IPS DF 6.9 (cell line): ENCODE measurements around the gene SMPD2.

Source experiments
- DNase-seq: peaks from one replicate; pipeline ENCODE4 v3.0.0-alpha.2; 2013; ENCODE audit warnings: low read depth, low spot score
- H3K27ac ChIP-seq: one replicate; pipeline ENCODE4 v1.5.1; 2013; ENCODE audit warnings: low read length, control low read depth
- H3K27me3 ChIP-seq: 2 replicates; pipeline ENCODE4 v1.6.1; 2013; ENCODE audit warnings: mild to moderate bottlenecking, low read length; ENCODE audit not compliant: control insufficient read depth, insufficient read depth
- H3K36me3 ChIP-seq: 2 replicates; pipeline ENCODE4 v1.6.1; 2013; ENCODE audit warnings: low read length; ENCODE audit not compliant: control insufficient read depth, insufficient read depth
- H3K4me1 ChIP-seq: 2 replicates; pipeline ENCODE4 v1.6.1; 2013; ENCODE audit warnings: low read length; ENCODE audit not compliant: control insufficient read depth, insufficient read depth
- H3K4me3 ChIP-seq: 2 replicates; pipeline ENCODE4 v1.5.1; 2013; ENCODE audit warnings: mild to moderate bottlenecking, low read length
- H3K9me3 ChIP-seq: 2 replicates; pipeline ENCODE4 v1.6.1; 2013; ENCODE audit warnings: low read length, inconsistent platforms; ENCODE audit not compliant: control insufficient read depth, insufficient read depth
- WGBS: extraction: QIAGEN DNeasy Blood & Tissue Kit; methylation state at CpG from one replicate; pipeline ENCODE4 v1.1.7; 2013; ENCODE audit warnings: mixed read lengths, missing lambda C conversion rate; ENCODE audit not compliant: insufficient read length, insufficient coverage; 5-methylcytosine and 5-hydroxymethylcytosine counted together

SMPD2 gene, protein sequence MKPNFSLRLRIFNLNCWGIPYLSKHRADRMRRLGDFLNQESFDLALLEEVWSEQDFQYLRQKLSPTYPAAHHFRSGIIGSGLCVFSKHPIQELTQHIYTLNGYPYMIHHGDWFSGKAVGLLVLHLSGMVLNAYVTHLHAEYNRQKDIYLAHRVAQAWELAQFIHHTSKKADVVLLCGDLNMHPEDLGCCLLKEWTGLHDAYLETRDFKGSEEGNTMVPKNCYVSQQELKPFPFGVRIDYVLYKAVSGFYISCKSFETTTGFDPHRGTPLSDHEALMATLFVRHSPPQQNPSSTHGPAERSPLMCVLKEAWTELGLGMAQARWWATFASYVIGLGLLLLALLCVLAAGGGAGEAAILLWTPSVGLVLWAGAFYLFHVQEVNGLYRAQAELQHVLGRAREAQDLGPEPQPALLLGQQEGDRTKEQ

DNA sequence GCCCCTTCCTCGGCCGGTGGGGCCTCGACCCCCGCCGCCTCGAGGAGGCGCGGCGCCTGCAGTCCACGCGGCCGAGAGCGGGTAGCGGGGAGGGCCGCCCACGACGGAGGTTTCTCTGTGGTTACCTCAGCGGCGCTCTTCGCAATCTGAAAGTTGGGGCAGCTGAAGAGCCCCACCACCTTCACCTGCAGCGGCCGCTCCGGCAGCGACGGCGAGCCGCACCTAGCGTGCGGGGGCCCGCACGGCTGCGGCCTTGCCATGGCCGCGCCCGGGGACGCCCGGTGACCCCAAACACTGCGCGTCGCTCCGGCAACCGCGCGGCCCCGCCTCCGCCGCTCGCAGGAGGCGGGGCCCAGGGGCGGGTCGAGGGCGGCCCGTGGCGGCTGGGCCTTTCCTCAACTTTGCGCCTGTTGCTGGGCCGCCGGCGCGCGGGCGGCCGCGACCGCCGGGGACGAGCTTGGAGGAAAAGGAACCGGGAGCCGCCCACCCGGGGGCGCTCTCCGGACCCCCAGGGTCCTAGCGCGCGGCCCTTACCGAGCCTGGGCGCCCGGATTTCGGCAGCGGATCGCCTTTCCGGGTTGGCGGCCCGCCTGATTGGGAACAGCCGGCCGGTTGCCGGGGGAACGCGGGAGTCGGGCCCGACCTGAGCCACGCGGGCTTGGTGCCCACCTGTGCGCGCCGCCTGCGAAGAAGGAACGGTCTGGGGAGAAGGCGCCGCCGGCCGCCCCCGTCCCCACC is at the start of gene SMPD2, which contains the start of gene PPIL6:
TSS of gene SMPD2 (plus strand) at position 394 of the 738 bp plus-strand sequence. CDS start 398 bp downstream, outside the sequence.
TSS of gene PPIL6 (minus strand) at position 298 of the 738 bp plus-strand sequence. CDS start at position 260, 38 bp downstream.
- WGBS: no CpG with 5 or more reads among the region's 102 CpGs
- Histone ChIP-seq H3K27ac (no peak within 1 kb of the TSS), H3K36me3 (peaks cover 21% of the 10 kb centered on the region), H3K4me1 (peaks cover 4% of the 10 kb centered on the region), H3K4me3 (peak within 1 kb of the TSS; percentile 70), H3K9me3 (no peaks in the 10 kb centered on the region), H3K27me3 (no peaks in the 10 kb centered on the region)
- DNase-seq: no peak

DNA sequence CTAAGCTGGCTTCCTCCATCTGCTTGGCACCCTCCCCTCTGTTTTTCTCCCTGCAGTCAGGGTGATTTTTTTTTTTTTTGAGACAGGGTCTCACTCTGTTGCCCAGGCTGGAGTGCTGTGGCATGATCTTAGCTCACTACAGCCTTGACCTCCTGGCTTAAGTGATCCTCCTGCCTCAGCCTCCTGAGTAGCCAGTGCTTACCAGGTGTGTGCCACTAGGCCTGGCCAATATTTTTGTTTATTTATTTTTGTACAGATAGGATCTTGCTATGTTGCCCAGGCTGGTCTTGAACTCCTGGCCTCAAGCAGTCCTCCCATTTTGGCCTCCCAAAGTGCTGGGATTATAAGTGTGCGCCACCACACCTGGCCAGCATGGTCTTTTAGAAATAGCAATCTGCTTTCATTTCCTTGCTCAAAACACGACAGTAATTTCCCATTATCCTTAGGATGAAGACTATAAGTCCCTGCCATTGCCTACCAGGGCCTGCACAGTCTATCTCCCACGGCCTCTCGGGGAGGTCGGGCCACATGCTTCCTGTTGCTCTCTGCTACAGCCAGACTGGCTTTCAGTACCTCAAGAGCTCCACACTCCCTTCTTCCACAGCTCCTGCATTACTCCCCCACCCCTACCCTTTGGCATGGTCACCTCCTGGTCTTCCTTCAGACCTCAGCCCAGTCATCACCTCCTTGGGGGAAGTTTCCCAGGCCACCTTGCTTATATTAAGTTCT is 47.2 kb upstream of the SMPD2 start:
- H3K9me3 ChIP-seq: no peaks in the 10 kb centered on the region
- no peaks in the 10 kb centered on the region for H3K36me3 ChIP-seq
- H3K4me3 ChIP-seq: no peak overlapping the region
- H3K27ac ChIP-seq: no peak overlapping the region
- no CpG with 5 or more reads among the region's 5 CpGs for WGBS
- no peaks in the 10 kb centered on the region for H3K27me3 ChIP-seq
- no peaks in the 10 kb centered on the region for H3K4me1 ChIP-seq
- no peak for DNase-seq

DNA sequence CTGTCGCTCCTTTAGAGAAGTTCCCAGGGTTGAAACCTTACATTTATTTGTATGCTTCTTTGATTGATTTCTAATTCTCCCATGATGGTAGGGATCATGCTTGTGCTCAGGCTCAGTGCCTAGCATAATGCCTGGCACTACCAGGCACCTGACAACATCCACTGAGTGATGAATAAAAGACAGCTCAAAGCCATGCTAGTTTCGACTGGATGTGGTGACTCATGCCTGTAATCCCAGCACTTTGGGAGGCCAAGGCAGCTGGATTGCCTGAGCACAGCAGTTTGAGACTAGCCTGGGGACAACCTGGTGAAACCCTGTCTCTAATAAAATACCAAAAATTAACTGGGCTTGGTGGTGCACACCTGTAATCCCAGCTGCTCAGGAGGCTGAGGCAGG is 46.6 kb upstream of the SMPD2 start:
- no peak overlapping the region for H3K27ac ChIP-seq
- H3K4me1 ChIP-seq: no peaks in the 10 kb centered on the region
- no peaks in the 10 kb centered on the region for H3K36me3 ChIP-seq
- DNase-seq: no peak
- H3K9me3 ChIP-seq: no peaks in the 10 kb centered on the region
- no peak overlapping the region for H3K4me3 ChIP-seq
- H3K27me3 ChIP-seq: no peaks in the 10 kb centered on the region
- WGBS: no CpG with 5 or more reads among the region's 2 CpGs

DNA sequence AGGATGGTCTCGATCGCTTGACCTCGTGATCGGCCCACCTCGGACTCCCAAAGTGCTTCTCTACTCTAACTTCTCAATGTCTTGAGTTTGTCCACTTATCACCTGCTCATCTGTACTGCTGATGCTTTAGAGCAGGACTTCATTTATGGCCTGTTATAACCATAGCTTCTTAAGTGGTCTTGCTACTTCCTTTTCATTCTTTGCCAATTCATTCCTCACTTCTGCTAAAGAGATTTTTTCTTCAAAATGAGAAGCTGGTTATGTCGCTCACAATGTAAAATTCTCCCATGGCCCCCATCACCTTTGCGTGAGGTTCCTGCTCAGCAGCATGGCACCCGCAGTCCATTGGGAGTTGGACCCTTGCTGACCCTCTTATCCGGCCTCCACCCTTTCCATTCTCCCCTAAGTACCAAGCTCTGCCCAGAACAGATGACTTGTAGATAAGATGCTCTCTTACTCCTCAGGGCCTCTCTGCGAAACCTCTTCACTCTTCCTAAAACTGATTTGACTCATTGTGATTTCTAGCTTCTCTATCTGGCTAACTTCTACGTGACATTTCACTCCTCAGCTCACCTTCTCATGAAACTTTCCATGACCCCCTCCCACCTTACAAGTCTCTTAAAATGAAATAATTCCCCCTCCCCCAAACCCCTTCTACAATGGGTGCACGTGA is 44.3 kb upstream of the SMPD2 start:
- Histone ChIP-seq H3K4me3 (no peak overlapping the region), H3K4me1 (no peaks in the 10 kb centered on the region), H3K9me3 (no peaks in the 10 kb centered on the region), H3K27me3 (no peaks in the 10 kb centered on the region), H3K36me3 (no peaks in the 10 kb centered on the region), H3K27ac (no peak overlapping the region)
- DNase-seq: no peak
- WGBS: no CpG with 5 or more reads among the region's 12 CpGs

DNA sequence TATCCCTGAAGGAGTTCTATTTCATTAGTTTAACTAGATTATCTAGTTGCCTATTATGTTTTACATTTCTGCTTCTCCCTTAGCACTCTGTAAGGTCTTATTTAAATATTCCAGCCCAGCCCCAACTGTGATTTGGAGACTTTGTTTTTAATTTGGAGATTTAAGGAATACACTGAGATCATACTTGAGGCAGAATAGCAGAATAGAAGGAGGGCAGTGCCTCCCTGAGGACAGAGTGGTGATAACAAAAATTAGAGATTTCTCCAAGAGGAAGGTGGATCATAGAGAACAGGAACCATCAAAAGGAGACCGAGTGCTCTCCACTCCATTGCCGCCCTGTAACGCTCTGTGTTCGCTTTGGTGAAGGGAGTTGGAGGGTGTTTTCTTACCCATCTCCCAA is 43.5 kb upstream of the SMPD2 start:
- WGBS: no CpG with 5 or more reads among the region's 4 CpGs
- H3K36me3 ChIP-seq: no peaks in the 10 kb centered on the region
- no peaks in the 10 kb centered on the region for H3K4me1 ChIP-seq
- H3K4me3 ChIP-seq: no peak overlapping the region
- H3K27ac ChIP-seq: no peak overlapping the region
- H3K9me3 ChIP-seq: no peaks in the 10 kb centered on the region
- DNase-seq: no peak
- H3K27me3 ChIP-seq: no peaks in the 10 kb centered on the region

DNA sequence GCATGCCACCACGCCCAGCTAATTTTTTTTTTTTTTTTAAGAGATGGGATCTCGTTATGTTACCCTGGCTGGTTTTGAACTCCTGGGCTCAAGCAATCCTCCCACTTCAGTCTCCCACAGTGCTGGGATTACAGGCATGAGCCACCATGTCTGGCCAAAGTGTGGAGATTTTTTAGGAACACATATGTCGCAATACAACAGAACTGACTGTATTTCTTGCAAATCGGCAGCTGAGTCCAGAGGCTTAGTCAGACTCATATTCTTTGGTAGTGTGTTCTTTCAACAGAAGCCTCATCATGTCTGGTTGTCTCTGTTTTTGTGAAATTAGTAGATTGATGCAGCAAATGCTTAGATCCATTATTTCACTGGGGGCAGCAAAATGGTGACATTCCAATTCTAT is 34.3 kb upstream of the SMPD2 start:
- no peak overlapping the region for H3K27ac ChIP-seq
- no peak for DNase-seq
- no peaks in the 10 kb centered on the region for H3K4me1 ChIP-seq
- H3K4me3 ChIP-seq: no peak overlapping the region
- no peaks in the 10 kb centered on the region for H3K36me3 ChIP-seq
- no peaks in the 10 kb centered on the region for H3K27me3 ChIP-seq
- WGBS: no CpG with 5 or more reads among the region's 4 CpGs
- no peaks in the 10 kb centered on the region for H3K9me3 ChIP-seq

DNA sequence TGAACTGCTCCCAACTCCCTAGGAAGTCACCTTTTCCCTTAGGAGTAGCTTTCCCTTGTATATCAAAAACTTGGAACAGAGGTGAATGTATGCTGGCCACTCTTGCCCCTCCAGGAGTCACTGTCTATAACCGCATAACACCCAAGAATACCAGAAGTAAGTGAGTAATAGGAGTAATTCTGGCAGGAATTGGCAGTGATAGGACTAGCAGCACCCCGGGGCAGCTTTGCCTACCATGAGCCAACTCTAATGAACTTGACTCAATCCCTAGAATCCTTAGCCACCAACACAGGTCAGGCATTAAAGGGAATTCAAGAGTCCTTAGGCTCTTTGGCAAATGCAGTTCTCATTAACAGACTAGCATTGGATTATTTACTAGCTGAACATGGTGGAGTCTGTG is 29.5 kb upstream of the SMPD2 start:
- DNase-seq: no peak
- no CpG with 5 or more reads among the region's 2 CpGs for WGBS
- H3K4me1 ChIP-seq: no peaks in the 10 kb centered on the region

DNA sequence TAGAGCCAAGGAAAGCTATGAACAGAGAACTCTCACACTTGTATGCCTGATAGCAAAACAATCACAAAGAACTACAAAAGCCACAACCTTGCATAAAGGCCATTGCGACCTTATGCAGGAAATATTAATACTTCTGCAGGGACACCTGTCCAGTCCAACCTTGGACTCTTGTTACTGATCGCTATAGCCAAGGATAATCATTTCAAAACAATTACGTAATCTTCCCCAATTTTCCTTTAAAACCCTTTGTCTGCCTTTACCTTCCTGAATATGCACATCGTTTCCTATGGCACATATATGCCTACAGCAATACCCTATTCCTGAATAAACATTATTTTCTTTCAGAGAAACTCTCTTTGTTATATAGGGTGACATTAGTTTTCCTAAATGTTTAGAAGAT is 22.9 kb upstream of the SMPD2 start:
- H3K4me3 ChIP-seq: no peak overlapping the region
- DNase-seq: no peak
- no CpG with 5 or more reads among the region's 4 CpGs for WGBS

More for the DNA sequence above, 29.5 kb upstream of the SMPD2 start:
- H3K9me3 ChIP-seq: no peaks in the 10 kb centered on the region
- no peaks in the 10 kb centered on the region for H3K27me3 ChIP-seq
- no peaks in the 10 kb centered on the region for H3K36me3 ChIP-seq
- no peak overlapping the region for H3K27ac ChIP-seq
- H3K4me3 ChIP-seq: no peak overlapping the region

DNA sequence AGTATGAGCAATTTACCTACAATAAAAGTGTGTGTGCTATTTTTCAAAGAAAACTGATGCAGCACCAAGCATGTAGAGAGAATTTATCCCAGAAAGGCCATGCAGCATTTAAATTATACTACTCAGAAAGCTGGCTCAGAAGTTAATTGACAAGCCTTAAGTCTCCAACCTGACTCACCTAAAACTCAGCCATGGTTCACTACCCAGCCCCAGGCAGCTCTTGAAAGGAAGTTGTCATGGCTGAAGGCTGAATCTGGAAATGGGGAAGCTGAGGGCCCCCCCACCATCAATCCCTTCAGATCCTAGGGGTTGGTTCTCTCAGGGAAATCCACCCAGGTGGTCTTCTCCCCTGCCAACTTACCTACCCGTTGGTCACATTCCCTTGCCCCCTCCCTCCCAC is 19.8 kb upstream of the SMPD2 start:
- WGBS: no CpG with 5 or more reads among the region's 1 CpG
- Histone ChIP-seq H3K4me3 (no peak overlapping the region), H3K27ac (no peak overlapping the region), H3K27me3 (no peaks in the 10 kb centered on the region), H3K36me3 (no peaks in the 10 kb centered on the region), H3K4me1 (0 out of 2 replicates have a peak, but pooled peaks cover 1% of the 10 kb centered on the region), H3K9me3 (no peaks in the 10 kb centered on the region)
- no peak for DNase-seq

More for the DNA sequence above, 22.9 kb upstream of the SMPD2 start:
- no peak overlapping the region for H3K27ac ChIP-seq
- H3K27me3 ChIP-seq: no peaks in the 10 kb centered on the region
- H3K9me3 ChIP-seq: no peaks in the 10 kb centered on the region
- H3K4me1 ChIP-seq: no peaks in the 10 kb centered on the region
- H3K36me3 ChIP-seq: no peaks in the 10 kb centered on the region

DNA sequence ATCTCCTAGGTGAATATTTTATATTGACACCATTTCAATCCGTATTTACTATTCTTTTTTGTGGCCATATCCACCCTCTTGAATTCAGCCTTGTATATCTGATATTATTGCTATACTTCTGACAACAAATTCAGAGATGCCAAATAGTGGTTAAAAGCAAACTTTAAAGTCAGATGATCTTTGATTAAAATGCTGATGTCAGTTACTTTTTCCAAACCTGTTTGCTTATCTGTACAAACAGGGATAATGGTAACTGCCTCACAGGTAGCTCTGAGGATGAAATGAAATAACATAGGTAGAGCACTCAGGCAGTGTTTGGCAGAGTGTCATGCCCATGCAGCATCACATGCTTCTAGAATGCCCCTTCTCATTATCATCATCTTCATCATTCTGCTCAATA is 19.3 kb upstream of the SMPD2 start:
- Histone ChIP-seq H3K4me1 (0 out of 2 replicates have a peak, but pooled peaks cover 1% of the 10 kb centered on the region), H3K36me3 (no peaks in the 10 kb centered on the region), H3K27ac (no peak overlapping the region), H3K9me3 (no peaks in the 10 kb centered on the region), H3K27me3 (no peaks in the 10 kb centered on the region), H3K4me3 (no peak overlapping the region)
- WGBS: no CpG with 5 or more reads among the region's 1 CpG
- DNase-seq: no peak
